Activated effector memory CD4-positive, alpha-beta T cell treated with anti-CD3 and anti-CD28 coated beads, Interleukin-2, amount 50 U/mL, for 16 hours (primary cell): ENCODE measurements around the gene HPSE.

ENCODE experiments used
- DNase-seq: peaks from one replicate; pipeline ENCODE4 v3.0.0-alpha.2; 2020

HPSE gene

DNA sequence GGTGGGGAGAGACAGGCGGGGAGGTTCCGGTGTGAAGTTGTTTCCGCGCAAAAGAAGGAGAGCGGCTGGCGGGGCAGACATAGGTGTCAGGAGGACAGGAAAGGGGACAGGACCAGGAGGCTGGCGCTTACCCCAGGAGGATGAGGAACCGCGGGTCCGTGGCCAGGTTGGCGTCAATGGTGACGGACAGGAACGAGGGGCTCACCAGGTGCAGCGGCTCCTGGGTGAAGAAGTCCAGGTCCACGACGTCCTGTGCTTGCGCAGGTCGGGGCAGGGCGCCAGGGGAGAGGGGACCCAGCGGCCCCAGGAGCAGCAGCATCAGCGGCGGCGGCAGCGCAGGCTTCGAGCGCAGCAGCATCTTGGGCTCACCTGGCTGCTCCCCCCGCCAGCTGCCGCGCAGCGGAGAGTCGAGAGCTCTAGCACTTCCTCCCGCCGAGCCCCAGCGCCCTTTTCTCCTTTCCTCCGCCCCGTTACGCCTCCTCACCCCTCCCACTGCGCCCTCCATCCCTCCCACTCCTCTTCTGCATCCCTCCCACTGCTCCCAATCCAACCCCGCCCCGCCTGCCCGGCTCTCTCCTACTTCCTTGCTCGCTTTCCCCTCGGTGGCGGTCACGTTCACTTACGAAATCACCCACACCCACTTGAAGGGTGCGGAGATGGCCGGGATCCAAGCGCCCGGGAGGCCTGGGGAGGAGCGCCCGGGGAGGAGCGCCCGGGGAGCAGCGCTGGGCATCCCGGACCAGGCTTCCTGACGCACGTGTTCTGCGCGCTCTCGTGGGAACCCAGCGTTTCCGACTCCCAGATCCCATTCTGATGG lies at the start of gene HPSE:
Gene HPSE (minus strand): TSS at position 424 of the 817 bp plus-strand sequence. CDS start 66 bp downstream, at position 358.
- peak; percentile 88 for DNase-seq

DNA sequence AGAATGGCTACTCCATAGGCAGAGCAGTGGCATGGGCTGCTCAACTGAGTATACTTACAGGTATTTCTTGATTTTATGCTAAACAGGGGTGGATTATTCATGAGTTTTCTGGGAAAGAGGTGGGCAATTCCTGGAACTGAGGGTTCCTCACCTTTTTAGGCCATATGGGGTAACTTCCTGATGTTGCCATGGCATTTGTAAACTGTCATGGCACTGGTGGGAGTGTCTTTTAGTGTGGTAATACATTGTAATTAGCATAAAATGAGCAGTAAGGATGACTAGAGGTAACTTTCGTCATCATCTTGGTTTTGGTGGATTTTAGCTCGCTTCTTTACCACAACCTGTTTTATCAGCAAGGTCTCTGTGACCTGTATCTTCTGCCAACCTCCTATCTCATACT lies 48.2 kb upstream of the HPSE start:
- DNase-seq, result no peak

GRCh38 chr4:83381173-83381572 lies 46.5 kb upstream of the HPSE start:
- no peak for DNase-seq

- no peak for DNase-seq
Measured at GRCh38 chr4:83378419-83378818, 43.8 kb upstream of the HPSE start.

GRCh38 chr4:83372931-83373330 lies 38.3 kb upstream of the HPSE start:
- no peak for DNase-seq

- DNase-seq, result no peak
Measured at GRCh38 chr4:83371936-83372335, 37.3 kb upstream of the HPSE start.

- DNase-seq, result no peak
Measured at GRCh38 chr4:83371235-83371634, 36.6 kb upstream of the HPSE start.

- DNase-seq, result no peak
Measured at GRCh38 chr4:83370640-83370906, 35.9 kb upstream of the HPSE start.

DNA sequence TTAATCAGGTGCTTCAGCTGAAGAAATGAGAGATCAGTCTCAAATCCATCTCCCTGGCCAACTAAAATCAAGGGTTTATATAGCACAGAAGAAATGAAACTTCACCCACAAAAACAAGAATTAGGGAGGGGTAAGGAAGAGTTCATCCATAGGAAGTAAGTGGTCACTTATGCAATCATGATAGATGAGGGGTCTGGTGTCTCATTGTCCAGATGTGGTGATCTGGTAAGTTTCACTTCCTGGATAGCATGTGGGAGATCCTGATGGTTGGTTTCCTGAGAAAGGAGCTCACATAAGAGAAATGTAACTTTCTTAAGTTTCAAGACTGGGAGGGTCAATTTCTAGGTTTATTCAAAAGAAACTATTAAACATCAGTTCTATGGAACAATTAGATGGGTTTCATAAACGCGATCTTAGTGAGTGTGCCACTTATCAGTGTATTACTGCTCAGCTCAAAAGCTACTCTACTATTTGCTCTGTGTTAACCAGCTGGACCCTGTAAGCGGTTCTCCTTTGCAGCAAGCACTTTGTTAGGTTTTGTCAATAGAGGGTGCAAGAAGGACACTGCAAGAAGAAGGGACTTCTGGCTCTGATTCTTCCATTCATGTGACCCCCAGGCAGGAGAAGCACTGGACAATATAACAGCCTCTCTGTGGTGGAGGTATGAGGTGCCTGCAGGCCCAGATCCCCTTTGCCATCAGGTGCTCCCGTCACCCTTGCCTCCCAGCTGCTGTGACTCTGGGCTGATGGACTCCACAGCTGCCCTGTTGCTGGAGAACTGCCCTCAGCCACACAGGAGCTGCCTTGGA lies 35.4 kb upstream of the HPSE start:
- no peak for DNase-seq

- no peak for DNase-seq
Measured at GRCh38 chr4:83364312-83364711, 29.7 kb upstream of the HPSE start.

DNA sequence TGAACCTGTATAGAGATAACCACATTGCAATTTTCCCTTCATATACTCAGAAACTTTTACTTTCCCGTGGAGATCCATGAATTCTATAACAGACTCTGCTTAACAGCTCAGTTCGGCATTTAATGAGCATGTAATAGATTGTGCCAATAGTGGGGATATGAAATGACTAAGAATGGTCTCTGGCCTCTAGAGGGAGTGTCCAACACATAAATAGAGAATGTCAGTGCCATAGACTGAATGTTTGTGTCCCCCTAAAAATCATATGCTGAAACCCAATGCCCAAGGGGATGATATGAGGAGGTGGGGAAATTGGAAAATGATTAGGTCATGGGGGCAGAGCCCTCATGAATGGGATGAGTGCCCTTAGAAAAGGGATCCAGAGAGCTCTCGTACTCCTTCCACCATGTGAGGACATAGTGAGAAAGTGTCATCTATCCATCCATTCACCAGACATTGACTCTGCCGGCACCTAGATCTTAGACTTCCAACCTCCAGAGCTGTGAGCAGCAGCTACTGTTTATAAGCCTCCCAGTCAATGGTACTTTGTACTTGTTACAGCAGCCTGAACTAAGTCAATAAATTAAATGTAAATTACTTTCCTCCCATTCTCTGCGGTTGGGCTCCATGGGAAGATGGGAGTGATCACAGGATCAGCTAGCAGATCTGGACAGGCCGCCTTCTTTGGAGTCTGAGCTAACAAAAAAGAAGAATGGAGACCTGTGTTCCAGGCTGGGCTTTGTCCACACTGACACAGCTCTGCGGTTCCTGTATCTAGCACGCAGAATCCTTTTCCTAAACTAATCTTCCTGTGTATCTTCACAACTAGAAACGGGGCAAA lies 28.1 kb upstream of the HPSE start:
- no peak for DNase-seq

- no peak for DNase-seq
Measured at GRCh38 chr4:83361416-83362103, 26.9 kb upstream of the HPSE start.

- DNase-seq, result no peak
Measured at GRCh38 chr4:83360018-83360417, 25.4 kb upstream of the HPSE start.

- no peak for DNase-seq
Measured at GRCh38 chr4:83358410-83358809, 23.8 kb upstream of the HPSE start.

GRCh38 chr4:83356899-83357661 lies 22.4 kb upstream of the HPSE start:
- DNase-seq, result no peak

GRCh38 chr4:83353516-83353915 lies 18.9 kb upstream of the HPSE start:
- DNase-seq, result no peak

GRCh38 chr4:83348074-83348473 lies 13.4 kb upstream of the HPSE start:
- no peak for DNase-seq

- no peak for DNase-seq
Measured at GRCh38 chr4:83342476-83342875, 7.8 kb upstream of the HPSE start.

- peak; percentile 64 for DNase-seq
Measured at GRCh38 chr4:83340692-83341343, 6.2 kb upstream of the HPSE start.

GRCh38 chr4:83339573-83339972 lies 4.9 kb upstream of the HPSE start:
- DNase-seq, result no peak

GRCh38 chr4:83335701-83336100 lies 1.1 kb upstream of the HPSE start:
- DNase-seq, result no peak

GRCh38 chr4:83331956-83332355 lies 2.7 kb downstream of the HPSE start:
- DNase-seq, result no peak
